GM18526 (cell line): ENCODE data around the gene RECK.

Experiments
- POLR2A ChIP-seq: IDR thresholded peaks from 3 replicates; pipeline ENCODE4 v1.6.1; 2011; ENCODE audit not compliant: insufficient read length; ENCODE audit errors: extremely low read depth

RECK gene

DNA sequence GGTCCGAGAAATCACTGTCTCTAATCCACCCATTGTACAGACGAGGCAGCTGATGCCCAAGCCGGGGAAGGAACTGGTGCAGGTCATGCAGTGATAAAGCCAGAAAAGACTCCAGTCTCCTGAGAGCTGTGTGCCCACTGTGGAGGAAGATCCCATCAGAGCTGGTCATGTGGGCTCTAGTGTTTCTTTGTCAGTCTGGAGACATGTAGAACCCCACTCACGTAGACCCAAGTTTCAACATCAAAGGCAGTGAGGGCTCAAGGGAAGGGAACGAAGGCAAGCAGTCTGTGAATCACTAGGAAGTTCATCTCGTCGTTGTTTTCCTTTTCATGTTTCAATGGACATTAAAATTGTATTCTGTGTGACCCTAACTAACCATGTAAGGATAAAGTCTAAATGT lies 85.3 kb downstream of the RECK start:
- no peak for TF ChIP-seq POLR2A

DNA sequence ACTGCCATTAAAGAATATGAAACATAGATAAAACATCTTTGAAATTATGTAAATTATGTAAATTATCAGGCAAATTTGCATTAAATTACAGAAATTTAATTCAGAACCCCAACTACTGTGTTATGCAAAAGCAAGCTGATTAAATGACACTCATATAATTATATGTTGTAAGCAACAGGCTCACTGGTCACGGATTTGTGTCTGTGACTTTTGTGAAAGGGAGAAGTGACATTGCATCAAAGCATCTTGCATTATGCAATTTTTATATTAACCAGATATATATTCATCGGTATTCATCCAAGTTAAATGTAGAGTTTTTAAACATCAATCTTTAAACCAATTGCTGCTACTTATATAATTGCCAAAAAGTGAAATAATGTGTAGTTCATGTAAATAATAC lies 86.8 kb downstream of the RECK start:
- no peak for TF ChIP-seq POLR2A

DNA sequence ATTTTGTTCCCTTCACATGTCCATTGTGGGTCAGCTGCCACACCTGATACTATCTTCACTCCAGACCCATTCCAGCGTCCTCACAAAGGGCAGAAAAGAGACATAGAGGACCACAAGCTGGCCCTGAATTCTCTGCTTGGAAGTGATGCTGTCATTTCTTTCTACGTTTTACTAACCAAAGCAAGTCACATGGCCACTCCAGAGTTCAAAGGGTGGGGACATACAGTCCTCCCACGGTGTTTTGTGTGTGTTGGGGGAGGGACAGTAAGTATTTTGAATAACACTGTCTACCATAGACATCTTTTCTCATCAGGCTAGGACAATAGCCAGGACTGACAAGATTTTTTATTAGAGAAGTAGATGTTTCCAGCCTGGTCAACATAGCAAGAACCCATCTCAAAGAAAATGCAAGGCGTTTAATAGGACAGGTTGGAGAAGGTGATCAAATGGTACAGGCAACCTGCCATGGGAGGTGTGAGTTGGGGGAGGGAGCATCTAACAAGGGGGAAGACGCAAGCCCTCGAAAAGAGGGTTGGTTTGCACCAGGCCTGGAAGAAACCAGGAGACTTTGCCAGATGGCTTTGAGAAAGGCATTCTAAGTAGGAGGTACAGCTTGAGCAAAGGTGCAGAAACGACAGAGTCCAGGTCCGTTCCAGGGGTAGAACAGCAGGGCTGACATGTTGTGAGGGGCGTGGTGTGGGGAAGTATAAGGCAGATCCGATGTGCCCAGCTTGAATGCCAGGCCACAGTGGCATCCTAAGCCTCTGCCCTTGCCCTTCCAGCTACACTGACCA lies 88.5 kb downstream of the RECK start:
- no peak for TF ChIP-seq POLR2A

DNA sequence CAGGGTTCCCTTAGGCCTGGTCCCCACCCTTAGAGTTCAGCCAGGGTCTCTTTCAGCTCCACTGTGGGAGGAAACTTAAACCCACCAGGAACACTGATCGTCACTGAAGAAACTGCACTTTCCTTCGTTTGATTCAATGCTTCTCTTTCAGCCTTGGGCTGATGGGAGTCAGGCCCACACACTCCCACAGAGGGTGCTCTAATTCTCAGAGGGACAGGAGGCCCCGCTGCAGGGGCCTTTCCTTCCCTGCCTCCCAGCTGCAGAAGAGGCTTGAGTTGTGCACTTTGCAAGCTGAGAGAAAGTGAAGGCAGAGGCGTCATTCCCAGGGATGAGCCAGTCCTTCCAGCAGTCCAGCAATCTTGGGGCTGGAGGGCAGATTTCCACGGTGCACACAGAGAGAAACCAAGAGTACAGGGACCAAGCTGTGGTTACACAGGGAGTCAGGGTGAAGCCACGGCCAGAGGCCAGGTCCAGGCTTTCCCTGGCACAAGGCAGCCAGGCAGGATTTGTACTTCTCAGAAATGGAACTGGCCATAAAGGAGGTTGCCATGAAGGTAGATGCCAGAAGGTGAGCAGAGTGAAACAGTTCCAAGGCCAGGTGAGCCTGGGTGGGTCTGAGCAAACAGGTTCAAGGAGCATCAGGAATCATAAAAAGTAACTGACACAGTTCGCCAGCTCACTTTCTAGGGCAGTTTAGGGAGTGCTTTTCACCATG lies 89.5 kb downstream of the RECK start:
- TF ChIP-seq POLR2A = no peak

DNA sequence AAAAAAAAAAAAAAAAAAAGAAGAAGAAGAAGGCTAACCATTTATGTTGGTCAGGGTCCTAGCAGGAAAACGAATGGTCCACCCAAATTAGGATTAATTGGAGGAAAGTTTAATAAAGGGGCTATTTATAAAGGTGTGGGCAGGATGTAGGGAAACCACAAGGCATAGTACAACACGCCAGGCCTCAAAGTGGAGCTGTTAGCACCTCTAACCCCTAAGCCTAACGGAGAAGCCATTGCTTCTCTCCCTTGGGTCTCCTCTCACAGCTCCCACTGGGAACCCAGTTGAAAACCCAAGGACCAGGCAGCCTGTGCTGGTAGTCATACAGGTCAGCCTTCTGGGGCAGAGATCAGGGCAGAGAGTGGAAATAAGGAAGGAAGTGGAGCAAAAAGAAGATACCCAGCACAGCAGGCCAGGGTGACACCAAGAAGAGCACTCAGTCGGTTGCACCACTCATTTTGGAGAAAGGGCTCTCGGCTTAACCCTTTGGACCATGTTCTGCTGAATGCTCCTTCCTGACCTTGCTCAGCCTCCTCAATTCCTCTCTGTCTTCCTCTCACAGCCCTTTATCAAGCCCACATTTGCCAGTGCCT lies 91.0 kb downstream of the RECK start:
- no peak for TF ChIP-seq POLR2A

DNA sequence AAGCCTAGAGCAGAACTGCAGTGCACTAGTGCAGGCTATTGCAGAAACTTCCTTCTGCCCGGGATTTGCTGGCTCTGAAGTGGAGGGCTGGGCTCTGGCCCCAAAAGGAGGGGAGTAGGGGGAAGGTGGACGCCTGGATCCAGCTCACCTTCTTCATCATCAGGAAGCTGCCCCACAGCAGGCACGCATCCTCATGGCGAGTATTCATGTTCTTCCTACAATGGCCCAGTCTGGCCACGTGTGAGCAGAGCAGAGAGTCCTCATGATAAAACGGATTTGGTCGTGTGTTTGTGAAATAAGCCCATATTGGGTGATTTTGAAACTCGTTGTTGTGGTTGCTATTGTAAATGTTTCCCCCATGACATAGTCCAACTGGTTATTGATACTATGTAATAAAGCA lies 91.6 kb downstream of the RECK start:
- no peak for TF ChIP-seq POLR2A

DNA sequence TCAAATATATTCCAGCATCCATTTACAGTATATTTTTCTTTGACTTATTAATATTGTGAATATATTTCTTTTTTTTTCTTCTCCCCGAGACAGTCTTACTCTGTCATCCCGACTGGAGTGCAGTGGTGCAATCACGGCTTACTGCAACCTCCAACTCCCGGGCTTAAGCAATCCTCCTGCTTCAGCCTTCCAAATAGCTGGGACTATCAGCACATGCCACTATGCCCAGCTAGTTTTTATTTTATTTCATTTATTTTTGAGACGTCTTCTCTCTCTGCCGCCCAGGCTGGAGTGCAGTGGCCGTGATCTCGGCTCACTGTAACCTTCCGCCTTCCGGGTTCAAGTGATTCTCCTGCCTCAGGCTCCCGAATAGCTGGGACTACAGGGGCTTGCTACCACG lies 92.4 kb downstream of the RECK start:
- no peak for TF ChIP-seq POLR2A

DNA sequence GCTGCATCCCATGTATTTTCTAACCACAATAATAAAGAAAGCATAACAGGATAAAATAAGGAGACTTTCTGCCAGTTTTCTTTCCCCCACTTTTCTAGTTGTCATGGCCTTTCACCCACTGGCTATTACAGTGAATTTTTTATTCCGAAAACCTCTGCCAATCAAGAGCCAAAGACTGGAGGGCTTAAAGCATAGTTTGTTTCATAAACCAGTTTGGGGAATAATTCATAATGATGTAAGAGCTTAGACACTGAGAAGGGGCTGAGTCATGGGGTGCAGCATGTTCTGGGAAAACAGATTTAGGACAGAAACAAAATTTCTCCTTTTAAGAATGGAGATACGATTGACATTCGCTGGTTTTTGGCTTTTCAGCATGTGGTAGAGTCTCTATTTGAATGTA lies 95.4 kb downstream of the RECK start:
- TF ChIP-seq POLR2A = no peak

DNA sequence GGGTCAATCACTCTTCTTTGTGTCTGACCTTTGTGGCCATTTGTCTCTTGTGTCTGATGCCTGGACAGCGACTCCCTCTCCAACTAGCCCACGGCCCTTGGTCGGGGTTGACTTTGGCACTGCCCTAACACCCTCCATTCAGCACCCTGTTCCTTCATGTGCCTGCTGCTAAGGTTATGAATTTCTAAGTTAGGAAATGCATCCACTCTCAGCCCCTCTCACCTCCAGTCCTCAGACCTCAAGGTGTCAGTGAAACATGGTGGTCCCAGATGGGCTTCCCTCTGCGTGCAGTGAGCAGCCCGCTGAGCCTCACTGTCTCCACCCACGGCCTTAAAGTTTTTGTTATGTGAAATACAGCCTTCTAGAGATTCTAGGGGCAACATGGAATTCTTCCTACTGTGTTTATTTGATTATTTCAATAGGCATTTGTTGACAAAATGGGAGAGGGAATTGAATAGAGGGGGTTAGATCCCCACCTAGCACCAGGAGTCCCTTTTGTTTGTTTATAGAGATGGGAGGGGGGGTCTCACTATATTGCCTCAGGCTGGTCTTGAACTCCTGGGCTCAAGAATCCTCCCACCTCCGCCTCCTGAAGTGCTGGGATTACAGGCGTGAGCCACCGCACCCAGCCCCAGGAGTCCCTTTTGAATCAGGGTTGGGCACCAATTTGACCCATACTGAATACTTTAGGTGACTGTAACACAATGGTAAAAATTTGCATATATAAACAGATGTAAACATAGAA lies 98.2 kb downstream of the RECK start:
- TF ChIP-seq POLR2A = no peak

DNA sequence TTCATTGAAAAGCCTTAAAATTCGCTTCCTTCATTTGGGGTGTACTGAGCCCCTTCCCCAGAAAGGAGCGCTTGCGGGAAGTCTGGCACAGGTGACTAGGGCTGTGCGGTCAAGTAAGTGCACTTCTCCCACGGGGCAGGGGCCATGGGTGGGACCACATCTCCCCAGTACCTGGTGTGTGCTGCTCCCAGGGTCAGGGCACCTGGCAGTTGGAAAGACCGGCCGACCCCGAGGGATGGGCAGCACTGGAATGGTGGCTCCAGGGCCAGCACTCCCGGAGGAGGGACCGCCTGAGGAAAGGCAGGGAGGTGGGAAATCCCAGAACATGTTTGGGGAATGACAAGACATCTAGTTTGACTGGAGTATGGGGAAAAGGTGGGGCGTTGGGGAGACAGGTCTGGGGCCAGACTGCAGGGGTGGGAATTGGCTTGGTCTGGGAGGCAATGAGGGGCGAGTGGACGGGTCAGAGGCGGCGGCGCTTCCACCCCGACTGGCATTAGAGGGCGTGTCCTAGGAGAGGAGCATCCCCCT lies 99.1 kb downstream of the RECK start:
- no peak for TF ChIP-seq POLR2A

DNA sequence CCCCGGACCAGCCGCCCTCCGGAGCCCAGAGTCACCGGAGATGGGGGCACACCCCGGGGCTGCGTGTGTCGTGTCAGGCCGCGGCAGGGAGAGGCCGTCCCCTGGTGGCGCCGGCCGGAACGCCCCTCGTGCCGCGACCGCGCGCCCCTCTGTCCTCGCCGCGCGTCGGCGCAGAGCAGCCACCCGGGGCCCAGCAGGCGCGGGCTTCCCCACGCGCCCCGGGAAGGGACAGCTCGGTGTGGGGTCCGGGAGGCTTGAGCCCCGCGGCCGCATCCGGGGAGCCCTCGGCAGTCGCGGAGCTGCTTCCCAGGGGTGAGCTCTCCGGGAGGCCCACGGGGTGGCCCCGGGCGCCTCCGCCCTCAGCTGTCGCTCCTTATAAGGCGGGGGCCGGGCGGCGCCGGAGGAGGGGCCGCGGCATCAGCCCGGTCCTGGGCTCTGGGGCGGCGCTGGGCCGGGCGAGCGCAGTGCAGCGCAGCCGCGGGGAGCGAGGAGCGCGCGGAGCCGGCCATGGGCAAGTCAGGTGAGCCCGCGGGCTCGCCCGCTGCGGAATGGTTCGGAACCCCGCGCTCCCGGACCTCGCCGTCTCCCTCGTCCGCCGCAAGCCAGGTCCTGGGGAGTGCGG lies 99.7 kb downstream of the RECK start, which contains the start of gene GLIPR2:
TSS of gene GLIPR2 (plus strand) at position 462 of the 622 bp plus-strand sequence. CDS start at position 508, 46 bp downstream.
- TF ChIP-seq POLR2A = peak; percentile 47

DNA sequence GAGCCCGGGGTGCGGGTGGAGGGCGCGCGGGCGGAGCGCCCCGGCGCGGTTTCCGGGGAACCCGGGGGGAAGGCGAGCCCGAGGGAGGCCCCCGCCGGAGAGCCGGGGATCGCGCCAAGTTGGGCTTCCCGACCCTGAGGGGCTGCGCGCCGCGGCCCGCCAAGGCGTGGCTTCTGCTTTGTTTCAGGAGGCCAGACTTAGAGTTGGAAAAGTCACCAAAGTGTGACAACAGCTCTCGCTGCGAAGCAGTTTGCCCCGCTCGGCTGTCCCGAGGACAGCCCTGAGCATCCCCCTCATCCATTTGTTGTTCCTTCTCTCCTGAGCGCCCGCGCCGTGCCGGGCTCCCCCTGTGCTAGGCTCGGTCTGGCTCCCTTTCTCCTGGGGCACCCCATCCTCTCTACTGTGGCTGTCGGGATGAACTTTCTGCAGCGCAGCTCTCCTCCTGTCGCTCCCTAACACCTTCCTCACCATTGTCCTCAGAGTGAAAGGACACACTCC lies 100.2 kb downstream of the RECK start:
- no peak for TF ChIP-seq POLR2A

DNA sequence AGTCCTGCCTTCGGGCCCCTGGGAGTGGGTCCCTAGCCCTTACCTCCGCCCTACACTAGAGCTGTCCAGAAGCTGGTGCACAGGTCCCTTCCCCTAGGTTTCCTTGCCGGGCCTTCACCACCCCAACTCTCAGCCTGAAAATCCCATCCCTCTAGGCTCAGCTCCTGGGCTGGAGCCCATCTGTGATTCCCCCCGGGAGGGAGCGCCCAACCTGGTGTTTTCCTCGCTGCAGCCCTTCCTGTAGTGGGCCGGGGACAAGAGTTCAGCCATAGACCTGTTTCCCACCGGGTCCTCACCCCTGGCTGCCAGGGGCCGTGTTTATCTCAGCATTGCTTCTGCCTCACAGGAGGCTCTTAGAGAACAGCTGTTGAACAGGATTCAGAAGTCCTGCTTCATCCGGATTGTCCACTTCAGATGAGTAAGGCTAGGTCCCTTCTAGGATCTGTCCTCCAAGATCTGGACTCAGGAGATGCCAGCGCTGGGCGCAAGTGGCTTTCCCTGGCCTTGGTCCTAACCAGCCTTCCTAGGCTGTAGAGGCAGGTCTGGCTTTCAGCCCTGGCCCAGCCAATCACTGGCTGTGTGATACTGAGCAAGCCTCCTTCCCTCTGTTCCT lies 100.8 kb downstream of the RECK start:
- TF ChIP-seq POLR2A = no peak

DNA sequence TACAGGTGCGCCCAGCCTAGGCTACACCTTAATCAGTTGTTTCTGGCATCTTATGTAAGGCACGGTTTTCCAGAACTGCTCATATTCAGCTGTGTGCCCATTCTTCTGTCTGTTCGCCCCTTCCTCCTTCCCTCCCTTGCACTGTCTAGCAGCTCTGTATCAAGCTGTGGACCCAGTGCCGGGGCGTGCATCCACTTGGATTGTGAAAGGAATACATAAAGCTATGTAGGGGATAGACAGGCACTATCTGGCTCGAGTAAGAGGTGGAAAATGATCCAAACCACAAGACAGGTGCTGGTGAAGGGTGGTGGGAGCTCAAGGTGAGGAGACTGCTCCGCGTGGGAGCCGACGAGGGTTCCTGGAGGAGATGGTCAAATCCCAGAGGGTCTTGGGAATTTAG lies 101.8 kb downstream of the RECK start:
- no peak for TF ChIP-seq POLR2A
